K562 (cell line): ENCODE results near the gene NDUFB5.

Experiments
- EZH2 ChIP-seq: IDR thresholded peaks from 2 replicates; pipeline ENCODE4 v1.6.1; 2012; ENCODE audit warnings: low read depth, mild to moderate bottlenecking, inconsistent platforms, low read length, borderline replicate concordance
- HNRNPUL1 ChIP-seq: fragments of 200-400 bp; formaldehyde crosslinking; IDR thresholded peaks from 2 replicates; pipeline ENCODE4 v1.6.1; 2017; ENCODE audit warnings: low read length
- MLX ChIP-seq, 2 experiments: fragments of 450-650 bp in 1 of 2; sonication (generic) in 1 of 2; formaldehyde crosslinking; conservative IDR thresholded peaks; 2 replicates each; pipeline versions ENCODE4 v1.4.0 to v1.8.1; 2020 to 2022; ENCODE audit warnings: mild to moderate bottlenecking in 1 of 2, missing genetic modification reagents in 1 of 2
- RCOR1 ChIP-seq, 2 experiments: IDR thresholded peaks; 2 replicates each; pipeline ENCODE4 v1.6.1; 2012; ENCODE audit warnings: low read depth in 2 of 2, low read length in 2 of 2, borderline replicate concordance in 1 of 2, improper control_type of control experiment in 1 of 2
- ZNF239 ChIP-seq: fragments of 250-450 bp; sonication (Bioruptor Pico); IDR thresholded peaks from 2 replicates; pipeline ENCODE4 v1.4.0; 2020; ENCODE audit warnings: mild to moderate bottlenecking
- ZNF57 ChIP-seq: fragments of 450-650 bp; formaldehyde crosslinking; IDR thresholded peaks from 2 replicates; pipeline ENCODE4 v1.4.0; 2020; ENCODE audit warnings: mild to moderate bottlenecking, moderate library complexity

GRCh38 chr3:179653096-179653797, 48.7 kb downstream of the NDUFB5 start:
- TF ChIP-seq MLX (CRISPR knock-in tag; conservative IDR thresholded peaks at IDR 0.05) (no peak), RCOR1 (IDR thresholded peaks at IDR 0.05; ENCODE audit: borderline replicate concordance in 1 of 2, low read depth in 2 of 2, low read length in 2 of 2) (no peak), HNRNPUL1 (no peak), ZNF57 (no peak), ZNF239 (CRISPR knock-in tag) (no peak), EZH2 (no peak)
